HG03159 (cell line): ENCODE measurements around the gene GARIN5B.
"Not testable (repeated sequence)": the region's sequence is repeated elsewhere in the genome, so short reads cannot be mapped to it uniquely, and the experiment has no call there.

Experiments used
- ATAC-seq: cut with Tn5 transposase; IDR thresholded peaks from one replicate; pipeline ENCODE4 v1.9.1; 2021; ENCODE audit warnings: mild to moderate bottlenecking, moderate library complexity; ENCODE audit not compliant: unreplicated experiment

The GARIN5B gene

DNA sequence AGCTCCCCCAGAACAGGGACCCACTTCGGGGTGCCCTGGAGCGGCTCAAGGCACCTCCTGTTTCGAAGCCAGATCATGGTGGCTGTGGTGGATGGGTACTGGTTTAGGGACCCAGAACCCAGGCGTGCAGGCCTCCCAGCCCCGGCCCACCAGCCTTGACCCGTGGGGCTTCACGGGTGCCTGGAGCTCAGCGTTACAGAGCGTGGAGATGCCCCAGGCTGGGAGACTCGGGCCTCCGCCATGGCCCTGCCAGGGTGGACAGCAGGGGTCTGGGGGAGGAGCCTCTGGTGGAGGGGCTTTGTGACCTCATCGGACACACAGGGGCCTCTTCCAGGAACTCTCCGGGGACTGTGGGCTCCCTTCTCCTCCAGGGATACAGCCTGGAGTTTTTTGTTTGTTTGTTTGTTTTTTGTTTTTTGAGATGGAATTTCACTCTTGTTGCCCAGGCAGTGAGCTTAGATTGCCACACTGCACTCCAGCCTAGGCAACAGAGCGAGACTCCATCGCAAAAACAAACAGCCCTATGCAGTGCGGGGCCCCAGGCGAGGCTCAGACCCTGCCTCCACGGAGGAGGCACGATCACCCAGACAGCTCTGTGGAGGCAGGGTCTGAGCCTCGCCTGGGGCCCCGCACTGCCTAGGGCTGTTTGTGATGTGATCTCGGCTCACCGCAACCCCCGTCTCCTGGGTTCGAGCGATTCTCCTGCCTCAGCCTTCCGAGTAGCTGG, at the start of gene GARIN5B:
Gene GARIN5B (minus strand): TSS at position 271 of the 727 bp plus-strand sequence. CDS start 194 bp downstream, at position 77.
- ATAC-seq = no peak

GRCh38 chr19:55410168-55410567, 47.1 kb upstream of the GARIN5B start:
- no peak for ATAC-seq

DNA sequence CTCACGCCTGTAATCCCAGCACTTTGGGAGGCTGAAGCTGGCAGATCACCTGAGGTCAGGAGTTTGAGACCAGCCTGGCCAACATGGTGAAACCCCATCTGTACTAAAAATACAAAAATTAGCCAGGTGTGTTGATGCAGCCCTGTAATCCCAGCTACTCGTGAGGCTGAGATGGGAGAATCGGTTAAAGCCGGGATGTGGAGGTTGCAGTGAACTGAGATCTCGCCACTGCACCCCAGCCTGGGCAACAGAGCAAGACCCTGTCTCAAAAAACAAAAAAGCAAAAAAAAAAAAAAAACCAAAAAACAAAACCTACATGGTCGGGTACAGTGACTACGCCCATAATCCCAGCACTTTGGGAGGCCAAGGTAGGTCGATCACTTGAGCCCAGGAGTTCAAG, 46.1 kb upstream of the GARIN5B start:
- not testable (repeated sequence) for ATAC-seq

- ATAC-seq = no peak
Measured at GRCh38 chr19:55408533-55408872, 45.4 kb upstream of the GARIN5B start.

- ATAC-seq = peak; percentile 82
Measured at GRCh38 chr19:55407800-55408532, 44.9 kb upstream of the GARIN5B start.

GRCh38 chr19:55407550-55407799, 44.4 kb upstream of the GARIN5B start, which contains the start of gene UBE2S:
TSS of gene UBE2S (minus strand) at chr19:55407788. CDS start at chr19:55407589, 199 bp downstream.
- ATAC-seq = not testable (repeated sequence)

GRCh38 chr19:55406826-55407549, 43.9 kb upstream of the GARIN5B start:
- peak; percentile 14 for ATAC-seq

DNA sequence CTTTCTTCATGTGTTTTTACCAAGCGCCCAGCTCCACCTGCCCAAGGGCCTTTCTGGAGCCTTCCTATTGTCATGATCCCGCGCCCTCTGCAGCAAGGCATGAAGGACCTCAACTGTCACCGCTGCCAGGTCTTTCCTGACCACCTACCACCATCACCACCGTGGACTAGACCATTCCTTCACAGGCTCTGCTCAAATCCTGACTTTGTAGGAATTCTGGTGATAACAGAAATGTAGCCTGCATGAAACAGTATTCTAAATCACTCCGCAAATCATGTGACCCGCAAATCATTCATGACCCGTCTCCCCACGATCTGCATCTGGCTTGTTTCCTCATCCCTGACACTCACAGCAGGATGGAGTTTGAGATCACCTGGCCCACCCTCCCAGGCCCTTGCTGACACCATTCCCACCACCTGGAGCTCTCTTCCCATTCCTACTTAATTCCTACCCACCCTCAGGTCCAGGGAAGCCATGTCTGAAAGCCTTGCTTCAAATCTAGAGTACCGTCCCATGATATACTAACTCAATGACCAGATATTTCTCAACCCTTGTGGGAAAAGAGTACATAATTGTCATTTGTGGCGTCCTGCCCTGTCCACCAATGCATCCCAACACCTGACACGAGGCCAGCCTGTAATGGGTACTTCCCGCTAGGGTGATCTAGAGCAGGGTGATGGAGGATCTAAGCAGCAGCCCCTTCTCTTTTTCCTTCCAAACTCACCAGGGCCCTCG, 43.2 kb upstream of the GARIN5B start:
- ATAC-seq = no peak

- ATAC-seq = no peak
Measured at GRCh38 chr19:55405638-55406037, 42.6 kb upstream of the GARIN5B start.

GRCh38 chr19:55402509-55402908, 39.4 kb upstream of the GARIN5B start:
- no peak for ATAC-seq

- ATAC-seq = not testable (repeated sequence)
Measured at GRCh38 chr19:55401390-55401789, 38.3 kb upstream of the GARIN5B start.

- ATAC-seq = no peak
Measured at GRCh38 chr19:55400281-55401087, 37.4 kb upstream of the GARIN5B start.

DNA sequence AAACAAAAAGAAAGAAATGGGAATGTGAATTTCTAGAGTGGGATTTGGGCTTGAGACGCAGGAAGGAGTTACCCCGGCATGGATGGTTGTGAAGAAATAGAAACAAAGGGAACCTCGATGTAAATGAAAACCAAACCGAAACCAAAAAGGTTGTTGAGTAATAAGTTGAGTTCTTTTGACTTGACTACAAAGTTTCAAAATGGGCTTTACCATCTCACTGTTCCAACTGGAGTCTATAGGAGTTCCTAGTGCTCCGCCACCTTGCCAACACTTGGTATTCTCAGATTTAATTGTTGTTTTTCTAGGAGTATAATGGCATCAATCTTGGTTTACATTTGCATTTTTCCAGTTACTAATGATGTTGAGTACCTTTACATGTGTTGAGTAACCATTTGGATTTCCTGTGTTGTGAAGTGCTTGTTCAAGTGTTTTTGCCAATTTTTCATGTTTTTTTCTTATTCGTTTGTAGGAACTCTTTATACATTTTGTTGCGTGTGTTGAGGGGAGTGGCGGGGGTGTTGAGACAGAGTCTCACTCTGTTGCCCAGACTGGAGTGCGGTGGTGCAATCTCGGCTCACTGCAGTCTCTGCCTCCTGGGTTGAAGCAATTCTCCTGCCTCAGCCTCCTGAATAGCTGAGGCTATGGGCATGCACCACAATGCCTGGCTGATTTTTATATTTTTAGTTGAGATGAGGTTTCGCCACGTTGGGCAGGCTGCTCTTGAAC, 35.3 kb upstream of the GARIN5B start:
- no peak for ATAC-seq

GRCh38 chr19:55392820-55393761, 30.0 kb upstream of the GARIN5B start:
- ATAC-seq = no peak

GRCh38 chr19:55391702-55392615, 28.9 kb upstream of the GARIN5B start:
- no peak for ATAC-seq

DNA sequence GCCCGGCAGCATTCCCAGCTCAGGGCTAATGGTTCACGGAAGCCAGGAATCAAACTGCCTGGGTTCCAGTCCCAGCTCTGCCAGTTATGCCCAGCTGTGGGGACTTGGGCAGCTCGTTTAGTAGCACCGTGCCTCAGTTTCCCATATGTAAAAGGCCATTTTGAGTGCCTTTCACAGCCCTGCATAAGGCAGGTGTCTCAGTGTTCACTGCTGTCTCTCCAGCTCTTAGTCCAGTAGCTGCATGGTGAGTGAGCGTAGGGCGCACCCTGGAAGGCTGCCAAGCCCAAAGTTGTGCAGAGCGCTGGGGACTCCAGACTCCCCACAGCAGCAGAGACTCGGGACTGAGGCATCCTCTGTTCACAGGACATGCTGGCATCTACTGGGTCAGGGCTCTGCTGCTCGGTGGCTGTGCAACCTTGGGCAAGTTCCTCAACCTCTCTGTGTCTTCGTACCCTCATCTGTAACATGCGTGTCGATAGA, 28.2 kb upstream of the GARIN5B start:
- ATAC-seq = no peak

DNA sequence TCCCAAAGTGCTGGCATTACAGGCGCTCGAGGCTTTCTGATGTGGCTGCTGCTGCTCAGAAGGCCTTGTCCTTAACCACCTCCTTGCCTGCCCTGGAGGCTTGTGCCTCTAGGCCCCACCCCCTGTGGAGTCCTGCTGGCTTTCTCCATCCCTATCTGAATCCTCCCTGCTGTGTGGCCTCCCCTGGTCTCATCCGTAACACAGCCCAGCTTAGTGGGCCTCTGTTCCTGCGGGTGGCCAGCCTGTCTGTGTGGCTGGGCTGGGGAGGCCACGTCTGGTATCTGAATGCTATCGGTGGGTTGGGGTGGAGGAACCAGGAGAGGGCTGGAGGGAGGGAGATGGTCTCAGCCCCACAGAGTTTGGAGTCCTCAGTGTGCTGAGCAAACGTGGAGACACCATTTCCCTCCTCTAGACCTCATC, 27.4 kb upstream of the GARIN5B start:
- no peak for ATAC-seq
